Peyer's patch (tissue), 4 donors: Measurements from ENCODE around the gene ELF2. TPM values are rescaled to one million over a fixed set of nuclear protein-coding genes. Genes with fewer than 3 reads are reported as not detected.

Source experiments
- DNase-seq, 3 donors: peaks; one replicate each; pipeline ENCODE4 v3.0.0-alpha.2; 2017 to 2019
- H3K27ac ChIP-seq, 4 donors: fragments of 200-600 bp; sonication (generic); one replicate each; pipeline ENCODE4 v1.5.1; 2016 to 2019
- H3K27me3 ChIP-seq, 2 donors: fragments of 200-600 bp; sonication (generic); one replicate each; pipeline ENCODE4 v1.5.1; 2019
- H3K36me3 ChIP-seq, 3 donors: fragments of 200-600 bp; sonication (generic); one replicate each; pipeline ENCODE4 v1.5.1; 2016 to 2019
- H3K4me1 ChIP-seq, 4 donors: fragments of 200-600 bp; sonication (generic); one replicate each; pipeline ENCODE4 v1.5.1; 2016 to 2019
- H3K4me3 ChIP-seq, 4 donors: fragments of 200-600 bp; sonication (generic); 1 replicate in 3 of 4; 2 replicates in 1 of 4; pipeline ENCODE4 v1.5.1; 2016 to 2019; ENCODE audit warnings: mild to moderate bottlenecking in 1 of 4
- H3K9me3 ChIP-seq, 4 donors: fragments of 200-600 bp; sonication (generic); one replicate each; pipeline ENCODE4 v1.5.1; 2016 to 2019; ENCODE audit warnings: mild to moderate bottlenecking in 1 of 4
- POLR2A ChIP-seq, 2 donors: fragments of 450-650 bp; IDR thresholded peaks; one replicate each; pipeline ENCODE4 v1.5.1; 2017; ENCODE audit warnings: antibody characterized with exemption in 2 of 2, mild to moderate bottlenecking in 2 of 2, moderate library complexity in 2 of 2
- total RNA-seq, 4 donors: library from RNA; depleted of rRNA; stranded (reverse); fragments of >200 nt; gene quantifications; one replicate each; pipeline ENCODE4 v1.1.0, GENCODE V29; 2016
- TF ChIP-seq, protein P1 (sequence below), 6 experiments: fragments of 450-650 bp in 4 of 6; fragments of 200-600 bp in 2 of 6; sonication (generic) in 1 of 6; IDR thresholded peaks; one replicate each; pipeline ENCODE4 v1.5.1; 2017 to 2019; ENCODE audit warnings: antibody characterized with exemption in 6 of 6, mild to moderate bottlenecking in 3 of 6, moderate library complexity in 1 of 6

The ELF2 gene
- total RNA-seq, 4 donors from 2014 or later = 47.1 to 75.1 (median 54.4) TPM

DNA sequence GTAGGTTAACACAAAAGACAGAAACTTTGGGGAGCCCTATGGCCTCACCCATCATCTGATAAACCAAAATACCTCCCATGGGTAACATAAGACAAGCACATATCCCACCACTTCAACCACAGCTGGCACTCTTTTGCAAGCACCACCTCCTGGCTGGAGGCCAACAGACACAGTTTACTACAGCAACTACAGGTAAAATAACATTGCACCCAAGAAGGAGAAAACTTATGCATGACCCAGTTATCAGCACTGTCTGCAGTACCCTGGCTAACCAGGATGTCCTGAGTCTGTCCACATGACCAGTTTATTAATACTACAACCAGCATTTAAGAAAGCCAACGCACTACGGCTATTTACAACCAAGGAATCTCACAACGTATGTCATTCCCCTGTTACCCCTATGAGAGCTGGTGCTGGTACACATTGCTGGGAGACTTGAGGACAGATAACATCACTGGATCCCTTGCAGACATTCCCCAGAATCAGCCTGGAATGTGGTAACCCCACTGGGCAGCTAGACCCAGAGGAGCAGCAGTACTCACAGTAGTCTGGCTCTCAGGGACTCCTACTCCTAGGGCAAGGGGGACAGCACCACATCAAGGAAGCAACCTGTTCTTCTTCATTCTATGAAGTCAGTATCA, 32.0 kb downstream of the ELF2 start:
- H3K9me3 ChIP-seq = no peaks in the 10 kb centered on the region
- TF ChIP-seq POLR2A (IDR thresholded peaks at IDR 0.05) = no peak
- TF ChIP-seq, protein P1, sequence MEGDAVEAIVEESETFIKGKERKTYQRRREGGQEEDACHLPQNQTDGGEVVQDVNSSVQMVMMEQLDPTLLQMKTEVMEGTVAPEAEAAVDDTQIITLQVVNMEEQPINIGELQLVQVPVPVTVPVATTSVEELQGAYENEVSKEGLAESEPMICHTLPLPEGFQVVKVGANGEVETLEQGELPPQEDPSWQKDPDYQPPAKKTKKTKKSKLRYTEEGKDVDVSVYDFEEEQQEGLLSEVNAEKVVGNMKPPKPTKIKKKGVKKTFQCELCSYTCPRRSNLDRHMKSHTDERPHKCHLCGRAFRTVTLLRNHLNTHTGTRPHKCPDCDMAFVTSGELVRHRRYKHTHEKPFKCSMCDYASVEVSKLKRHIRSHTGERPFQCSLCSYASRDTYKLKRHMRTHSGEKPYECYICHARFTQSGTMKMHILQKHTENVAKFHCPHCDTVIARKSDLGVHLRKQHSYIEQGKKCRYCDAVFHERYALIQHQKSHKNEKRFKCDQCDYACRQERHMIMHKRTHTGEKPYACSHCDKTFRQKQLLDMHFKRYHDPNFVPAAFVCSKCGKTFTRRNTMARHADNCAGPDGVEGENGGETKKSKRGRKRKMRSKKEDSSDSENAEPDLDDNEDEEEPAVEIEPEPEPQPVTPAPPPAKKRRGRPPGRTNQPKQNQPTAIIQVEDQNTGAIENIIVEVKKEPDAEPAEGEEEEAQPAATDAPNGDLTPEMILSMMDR (IDR thresholded peaks at IDR 0.05) = no peak
- H3K27ac ChIP-seq = no peak overlapping the region
- no peak overlapping the region for H3K4me3 ChIP-seq
- no peaks in the 10 kb centered on the region for H3K27me3 ChIP-seq
- no peak for DNase-seq
- no peaks in the 10 kb centered on the region for H3K36me3 ChIP-seq
- peaks cover 0 to 12% (median 0%) of the 10 kb centered on the region in 4 donors for H3K4me1 ChIP-seq

DNA sequence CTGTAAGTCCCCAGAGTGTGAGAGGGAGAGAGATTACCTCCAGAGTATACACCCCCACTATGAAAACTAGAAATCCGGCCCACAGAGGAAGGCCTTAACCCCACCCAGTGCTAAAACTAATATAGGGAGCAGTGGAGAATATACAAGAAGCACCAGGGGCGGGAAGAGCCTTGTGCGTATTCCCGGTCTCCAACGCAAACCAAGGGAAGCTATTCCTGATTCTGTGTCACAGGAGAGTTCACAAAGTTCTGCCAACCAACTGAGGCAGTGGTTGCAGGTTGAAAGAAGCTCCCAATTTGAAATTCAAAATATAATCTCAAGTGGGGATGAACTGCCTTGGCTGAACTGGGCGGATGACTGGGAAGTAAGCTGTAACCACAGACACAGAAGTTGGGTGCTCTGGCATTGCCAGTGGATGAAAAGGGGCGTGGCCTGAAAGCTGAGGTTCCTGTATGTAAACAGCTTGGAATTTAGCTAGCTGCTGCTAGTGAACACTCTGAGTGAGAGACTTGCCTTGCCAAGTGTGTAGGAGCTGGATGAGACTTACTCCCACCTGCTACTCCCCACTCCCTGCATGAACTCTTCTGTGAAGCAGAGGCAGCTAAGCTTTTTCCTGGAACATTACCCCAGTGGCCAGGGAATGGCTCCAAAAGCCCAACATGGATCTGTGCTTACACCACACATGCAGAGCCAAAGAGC, 32.7 kb downstream of the ELF2 start:
- Histone ChIP-seq H3K9me3 (no peaks in the 10 kb centered on the region), H3K4me1 (peaks cover 0 to 12% (median 0%) of the 10 kb centered on the region in 4 donors), H3K27ac (no peak overlapping the region), H3K36me3 (no peaks in the 10 kb centered on the region), H3K27me3 (no peaks in the 10 kb centered on the region), H3K4me3 (no peak overlapping the region)
- TF ChIP-seq, protein P1 (IDR thresholded peaks at IDR 0.05) = no peak
- no peak for TF ChIP-seq POLR2A (IDR thresholded peaks at IDR 0.05)
- DNase-seq = peak in 1 of 3 donors; percentile 63

DNA sequence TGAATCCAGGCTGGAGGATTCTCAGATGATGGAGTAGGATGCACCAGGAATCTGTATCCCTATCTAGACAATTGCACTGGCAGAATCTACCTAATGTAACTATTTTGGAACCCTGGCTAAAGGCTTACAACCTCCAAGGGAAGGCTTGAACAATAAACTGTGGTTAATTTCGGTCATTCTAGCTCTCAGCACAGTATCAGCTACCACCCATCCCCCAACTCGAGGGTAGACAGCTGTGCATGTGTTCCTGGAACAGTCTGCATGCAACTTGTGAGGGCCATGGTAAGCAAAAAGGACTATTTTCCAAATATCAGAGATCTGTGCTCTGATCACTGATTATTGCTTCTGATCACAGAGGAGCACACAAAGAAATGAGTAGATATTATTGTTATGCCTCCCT, 34.0 kb downstream of the ELF2 start:
- no peaks in the 10 kb centered on the region for H3K36me3 ChIP-seq
- no peak overlapping the region for H3K4me3 ChIP-seq
- TF ChIP-seq, protein P1 (IDR thresholded peaks at IDR 0.05) = no peak
- no peak for TF ChIP-seq POLR2A (IDR thresholded peaks at IDR 0.05)
- H3K27me3 ChIP-seq = no peaks in the 10 kb centered on the region
- H3K27ac ChIP-seq = no peak overlapping the region
- H3K9me3 ChIP-seq = no peaks in the 10 kb centered on the region
- no peak for DNase-seq
- H3K4me1 ChIP-seq = peaks cover 0 to 12% (median 0%) of the 10 kb centered on the region in 4 donors

DNA sequence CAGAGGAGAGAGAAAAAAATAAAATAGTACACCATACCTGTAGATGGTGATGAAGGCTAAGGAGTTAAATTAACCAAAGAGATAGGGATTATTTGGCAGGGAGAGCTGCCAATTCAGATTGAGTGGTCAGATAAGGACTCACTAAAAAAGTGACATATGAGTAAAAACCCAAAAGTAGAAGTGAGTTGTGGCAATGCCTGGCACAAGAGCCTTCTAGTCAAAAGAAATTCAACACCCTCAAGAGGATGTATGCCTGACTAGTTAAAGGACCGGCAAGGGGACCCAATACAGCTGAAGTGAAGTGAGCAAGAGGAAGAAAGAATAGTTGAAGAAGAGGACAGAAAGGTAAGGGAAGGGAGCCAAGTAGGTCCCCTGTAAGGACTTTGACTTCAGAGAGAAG, 34.9 kb downstream of the ELF2 start:
- DNase-seq = no peak
- Histone ChIP-seq H3K4me1 (peaks cover 0 to 12% (median 0%) of the 10 kb centered on the region in 4 donors), H3K9me3 (no peaks in the 10 kb centered on the region), H3K27me3 (no peaks in the 10 kb centered on the region), H3K4me3 (no peak overlapping the region), H3K36me3 (no peaks in the 10 kb centered on the region), H3K27ac (no peak overlapping the region)
- TF ChIP-seq, protein P1 (IDR thresholded peaks at IDR 0.05) = no peak
- TF ChIP-seq POLR2A (IDR thresholded peaks at IDR 0.05) = no peak

DNA sequence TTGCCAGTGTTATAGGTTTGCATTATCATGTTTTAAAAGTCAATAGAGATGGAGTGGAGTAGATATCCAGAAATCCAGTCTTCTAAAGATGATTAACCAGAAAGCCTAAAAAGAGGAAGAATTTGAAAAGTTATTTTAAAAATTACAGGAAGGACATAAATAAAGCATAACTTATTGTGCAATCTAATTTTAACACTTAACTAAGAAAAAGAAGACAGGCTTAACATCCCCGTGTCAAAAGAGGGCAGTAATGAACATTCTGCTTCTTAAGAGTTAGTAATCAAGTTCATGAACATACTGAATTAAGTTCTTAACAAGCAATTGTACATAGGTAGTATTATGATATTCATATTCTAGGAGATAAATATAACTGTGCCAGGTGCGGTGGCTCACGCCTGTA, 39.3 kb downstream of the ELF2 start:
- no peak for DNase-seq
- TF ChIP-seq, protein P1 (IDR thresholded peaks at IDR 0.05) = no peak
- no peak for TF ChIP-seq POLR2A (IDR thresholded peaks at IDR 0.05)
- Histone ChIP-seq H3K27me3 (no peaks in the 10 kb centered on the region), H3K4me3 (no peak overlapping the region), H3K36me3 (peaks cover 0 to 22% (median 0%) of the 10 kb centered on the region in 3 donors), H3K27ac (no peak overlapping the region), H3K9me3 (no peaks in the 10 kb centered on the region), H3K4me1 (no peaks in the 10 kb centered on the region)
